GM12865 (cell line): ENCODE measurements around the gene NOX5.
"Not testable (repeated sequence)": the region's sequence is repeated elsewhere in the genome, so short reads cannot be mapped to it uniquely, and the experiment has no call there.

Source experiments
- DNase-seq: peaks from one replicate; pipeline ENCODE4 v3.0.0; 2010; ENCODE audit warnings: low read depth
- H3K4me3 ChIP-seq: 2 replicates; pipeline ENCODE4 v1.5.1; 2011; ENCODE audit warnings: mild to moderate bottlenecking, low read depth, low read length, control low read depth
- TF ChIP-seq, protein P1 (sequence below): IDR thresholded peaks from 2 replicates; pipeline ENCODE4 v1.5.1; 2011; ENCODE audit warnings: low read length, control low read depth, low read depth, inconsistent platforms; ENCODE audit not compliant: insufficient read depth; ENCODE audit errors: missing control alignments

NOX5 gene

DNA sequence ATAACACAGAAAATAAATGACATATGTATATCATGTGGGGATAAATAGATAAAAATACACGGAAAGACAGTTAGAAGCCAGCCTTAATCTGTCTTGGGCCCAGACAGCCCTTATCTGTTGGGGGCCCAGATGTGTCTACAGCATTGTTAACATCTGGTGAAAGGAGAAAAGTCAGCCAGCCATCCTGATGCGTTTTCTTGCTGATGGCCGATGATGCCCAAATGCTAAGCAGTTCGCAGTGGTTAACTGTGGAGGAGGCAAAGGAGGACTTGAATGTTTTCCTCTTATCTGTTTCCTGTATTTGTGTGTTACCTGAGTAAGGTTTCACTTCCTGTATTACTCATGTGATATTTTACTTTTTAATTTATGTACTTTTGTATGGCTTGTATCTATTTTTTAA, 46.2 kb downstream of the NOX5 start:
- no peak overlapping the region for H3K4me3 ChIP-seq
- peak; percentile 7 for DNase-seq
- TF ChIP-seq, protein P1, sequence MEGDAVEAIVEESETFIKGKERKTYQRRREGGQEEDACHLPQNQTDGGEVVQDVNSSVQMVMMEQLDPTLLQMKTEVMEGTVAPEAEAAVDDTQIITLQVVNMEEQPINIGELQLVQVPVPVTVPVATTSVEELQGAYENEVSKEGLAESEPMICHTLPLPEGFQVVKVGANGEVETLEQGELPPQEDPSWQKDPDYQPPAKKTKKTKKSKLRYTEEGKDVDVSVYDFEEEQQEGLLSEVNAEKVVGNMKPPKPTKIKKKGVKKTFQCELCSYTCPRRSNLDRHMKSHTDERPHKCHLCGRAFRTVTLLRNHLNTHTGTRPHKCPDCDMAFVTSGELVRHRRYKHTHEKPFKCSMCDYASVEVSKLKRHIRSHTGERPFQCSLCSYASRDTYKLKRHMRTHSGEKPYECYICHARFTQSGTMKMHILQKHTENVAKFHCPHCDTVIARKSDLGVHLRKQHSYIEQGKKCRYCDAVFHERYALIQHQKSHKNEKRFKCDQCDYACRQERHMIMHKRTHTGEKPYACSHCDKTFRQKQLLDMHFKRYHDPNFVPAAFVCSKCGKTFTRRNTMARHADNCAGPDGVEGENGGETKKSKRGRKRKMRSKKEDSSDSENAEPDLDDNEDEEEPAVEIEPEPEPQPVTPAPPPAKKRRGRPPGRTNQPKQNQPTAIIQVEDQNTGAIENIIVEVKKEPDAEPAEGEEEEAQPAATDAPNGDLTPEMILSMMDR, result no peak

DNA sequence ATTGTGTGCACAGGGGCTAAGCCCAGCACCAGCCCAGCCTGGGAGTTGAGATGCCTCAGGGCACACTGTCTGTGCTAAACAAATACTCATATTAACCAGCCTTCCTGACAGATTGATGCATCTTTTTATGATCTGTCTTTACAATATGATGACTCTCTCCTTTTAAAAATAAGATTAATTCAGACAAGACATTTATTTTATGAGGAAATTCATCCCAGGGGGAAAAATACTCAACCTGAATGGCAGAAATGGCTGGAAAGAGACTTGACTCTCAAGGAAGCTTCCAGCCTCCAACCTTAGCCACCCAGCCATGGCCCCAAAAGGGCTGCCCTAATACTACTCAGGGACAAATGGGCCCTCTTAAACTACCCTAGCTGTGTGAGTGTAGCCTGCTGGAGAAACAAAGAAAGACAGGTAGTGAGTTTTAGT, 46.9 kb downstream of the NOX5 start:
- TF ChIP-seq, protein P1, result no peak
- DNase-seq, result no peak

DNA sequence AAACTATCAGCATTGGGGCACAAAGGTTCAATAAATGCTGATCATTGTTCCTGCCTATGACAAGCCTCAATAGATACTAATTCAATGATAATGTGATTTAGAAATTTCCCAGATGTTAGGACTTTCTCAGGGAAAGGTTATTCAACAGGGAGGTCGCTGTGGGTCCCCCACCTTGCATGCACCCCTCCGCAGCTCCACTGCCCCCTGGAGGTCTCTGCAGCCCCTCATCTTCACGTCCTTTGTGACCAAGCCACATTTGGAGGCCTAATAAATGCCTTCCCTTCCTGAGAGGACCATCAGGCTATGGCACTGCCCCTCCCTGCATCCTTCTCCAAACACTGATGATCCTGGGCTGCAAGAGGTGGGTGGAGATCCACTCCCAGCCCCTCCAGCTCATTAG, 50.2 kb downstream of the NOX5 start:
- H3K4me3 ChIP-seq, result no peak overlapping the region
- no peak for DNase-seq
- TF ChIP-seq, protein P1, result no peak

More for the DNA sequence above, 46.9 kb downstream of the NOX5 start:
- H3K4me3 ChIP-seq, result no peak overlapping the region

DNA sequence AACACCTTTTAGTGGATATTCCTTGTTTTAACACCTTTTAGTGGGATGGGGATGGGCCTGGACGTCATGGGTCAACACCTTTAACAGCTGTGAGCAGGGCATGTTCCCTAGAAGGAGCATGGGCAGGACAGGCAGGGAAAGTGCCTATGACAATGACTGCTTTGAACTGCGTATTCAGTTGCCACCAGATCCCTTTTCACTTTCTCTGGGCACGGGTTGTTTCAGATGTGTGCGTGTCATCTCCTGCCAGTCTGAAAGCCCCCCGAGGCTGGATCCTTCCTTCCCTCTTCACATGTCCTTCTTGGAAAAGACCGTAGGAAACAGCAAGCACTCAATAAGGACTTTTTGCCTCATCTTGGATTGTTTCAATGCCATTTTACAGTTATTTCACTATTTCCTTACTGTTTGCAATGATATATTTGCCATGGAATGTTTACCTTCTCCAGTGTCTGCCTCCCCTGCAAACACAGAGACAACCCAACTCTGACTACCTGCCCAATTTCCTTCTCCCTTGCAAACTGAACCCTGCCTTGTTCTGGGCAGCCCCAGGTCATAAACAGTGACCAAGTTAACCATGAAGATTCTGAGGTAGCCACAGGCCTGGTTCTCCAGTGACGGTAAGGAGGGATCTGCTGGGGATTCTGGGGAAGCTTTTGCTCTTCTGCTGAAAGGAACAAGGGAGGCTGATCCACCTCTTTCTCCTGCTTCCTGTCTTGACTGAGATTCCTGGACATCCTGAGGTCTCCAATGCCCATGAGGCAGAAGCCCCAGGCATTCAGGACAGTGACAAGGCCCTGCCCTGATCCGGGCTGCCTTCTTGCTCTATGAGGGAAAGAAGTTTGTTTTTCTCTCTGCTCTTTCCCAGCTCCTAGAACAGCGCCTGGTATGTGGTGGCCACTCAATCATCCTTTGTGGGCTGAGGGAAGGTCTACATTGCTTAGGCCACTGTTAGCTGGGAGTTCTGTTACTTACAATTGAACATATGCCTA, 51.8 kb downstream of the NOX5 start:
- H3K4me3 ChIP-seq, result no peak overlapping the region
- TF ChIP-seq, protein P1, result no peak
- no peak for DNase-seq

DNA sequence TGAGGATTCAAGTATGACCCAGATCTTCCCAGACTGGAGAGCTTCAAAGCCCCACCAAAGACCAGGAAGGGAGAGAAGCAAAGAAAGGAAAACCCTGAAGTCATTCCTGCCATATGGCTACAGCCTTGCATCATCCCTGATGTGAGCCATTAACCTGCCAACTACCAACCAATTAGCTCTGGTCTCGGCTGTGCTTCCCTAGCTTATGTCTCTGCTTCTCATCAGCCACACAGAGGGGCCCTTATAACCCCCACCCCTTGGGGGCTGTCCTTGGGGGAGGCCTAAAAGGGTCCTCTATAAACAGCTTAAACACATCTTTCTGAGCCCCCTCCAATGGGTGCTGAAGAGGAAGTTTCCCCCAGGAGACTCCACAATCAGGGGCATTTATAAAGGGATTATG, 52.8 kb downstream of the NOX5 start:
- no peak for DNase-seq
- H3K4me3 ChIP-seq, result no peak overlapping the region
- TF ChIP-seq, protein P1, result no peak

DNA sequence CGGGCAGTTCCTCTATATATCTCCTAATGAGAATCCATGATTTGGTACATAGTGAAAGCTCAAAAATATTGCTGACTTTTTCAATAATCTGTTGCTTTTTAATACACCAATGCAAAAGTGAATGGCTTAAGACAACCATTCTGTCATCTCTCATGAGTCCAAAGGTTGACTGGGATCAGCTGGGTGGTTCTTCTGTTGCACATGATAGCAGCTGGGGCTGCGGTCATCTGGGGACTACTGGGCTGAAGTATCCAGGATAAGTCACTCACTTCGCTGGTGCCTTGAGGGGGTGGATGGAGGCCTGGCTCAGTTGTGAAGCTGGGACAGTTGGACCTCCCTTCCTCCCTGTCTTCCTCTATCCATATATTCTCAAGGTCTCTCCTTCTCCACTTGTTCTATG, 53.7 kb downstream of the NOX5 start:
- TF ChIP-seq, protein P1, result no peak
- H3K4me3 ChIP-seq, result no peak overlapping the region
- no peak for DNase-seq

DNA sequence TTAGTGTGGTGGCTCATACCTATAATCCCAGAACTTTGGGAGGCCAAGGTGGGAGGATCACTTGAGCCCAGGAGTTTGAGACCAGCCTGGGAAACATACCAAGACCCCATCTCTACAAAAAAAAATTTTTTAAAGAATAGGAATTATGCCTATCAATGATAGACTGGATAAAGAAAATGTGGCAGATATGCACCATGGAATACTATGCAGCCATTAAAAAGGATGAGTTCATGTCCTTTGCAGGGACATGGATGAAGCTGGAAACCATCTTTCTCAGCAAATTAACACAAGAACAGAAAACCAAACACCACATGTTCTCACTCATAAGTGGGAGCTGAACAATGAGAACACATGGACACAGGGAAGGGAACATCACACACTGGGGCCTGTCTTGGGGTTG, 54.8 kb downstream of the NOX5 start:
- not testable (repeated sequence) for DNase-seq, H3K4me3 ChIP-seq
